GM21576 (cell line): Measurements from ENCODE around the gene MYL3.
"Not testable (repeated sequence)": the region's sequence is repeated elsewhere in the genome, so short reads cannot be mapped to it uniquely, and the experiment has no call there.

ENCODE experiments used
- ATAC-seq: cut with Tn5 transposase; IDR thresholded peaks from one replicate; pipeline ENCODE4 v1.9.1; 2021; ENCODE audit warnings: mild to moderate bottlenecking, moderate library complexity; ENCODE audit not compliant: unreplicated experiment

MYL3 gene

GRCh38 chr3:46863261-46863782 is at the start of gene MYL3:
TSS of gene MYL3 (minus strand) at chr3:46863444. CDS start at chr3:46863390, 54 bp downstream.
- ATAC-seq = no peak

DNA sequence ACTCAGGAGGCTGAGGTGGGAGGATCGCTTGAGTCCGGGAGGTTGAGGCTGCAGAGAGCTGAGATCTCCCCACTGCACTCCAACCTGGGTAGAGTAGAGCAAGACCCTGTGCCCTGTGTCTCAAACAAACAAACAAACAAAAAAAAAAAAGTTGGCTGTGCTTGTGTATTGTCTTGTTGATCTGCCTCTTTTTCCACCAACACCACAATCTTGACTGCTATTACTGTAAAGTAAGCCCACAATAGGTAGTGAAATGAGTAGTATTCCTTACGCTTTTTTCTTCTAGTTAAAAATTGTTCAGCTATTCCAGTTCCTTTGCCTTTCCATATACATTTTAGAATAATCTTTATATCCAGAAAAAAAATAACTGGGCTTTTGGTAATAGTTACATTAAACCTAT is 49.7 kb upstream of the MYL3 start:
- no peak for ATAC-seq

DNA sequence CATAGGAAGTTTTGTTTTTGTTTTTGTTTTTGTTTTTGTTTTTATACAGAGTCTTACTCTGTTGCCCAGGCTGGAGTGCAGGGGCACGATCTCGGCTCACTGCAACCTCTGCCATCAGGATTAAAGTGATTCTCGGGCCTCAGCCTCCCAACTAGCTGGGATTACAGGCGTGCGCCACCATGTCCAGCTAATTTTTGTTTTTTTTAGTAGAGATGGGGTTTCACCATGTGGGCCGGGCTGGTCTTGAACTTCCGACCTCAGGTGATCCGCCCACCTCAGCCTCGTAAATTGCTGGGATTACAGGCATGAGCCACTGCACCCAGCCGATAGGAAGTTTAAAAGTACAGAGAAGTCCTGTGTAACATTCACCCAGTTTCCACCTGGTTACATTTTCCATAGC is 47.7 kb upstream of the MYL3 start:
- ATAC-seq = not testable (repeated sequence)

DNA sequence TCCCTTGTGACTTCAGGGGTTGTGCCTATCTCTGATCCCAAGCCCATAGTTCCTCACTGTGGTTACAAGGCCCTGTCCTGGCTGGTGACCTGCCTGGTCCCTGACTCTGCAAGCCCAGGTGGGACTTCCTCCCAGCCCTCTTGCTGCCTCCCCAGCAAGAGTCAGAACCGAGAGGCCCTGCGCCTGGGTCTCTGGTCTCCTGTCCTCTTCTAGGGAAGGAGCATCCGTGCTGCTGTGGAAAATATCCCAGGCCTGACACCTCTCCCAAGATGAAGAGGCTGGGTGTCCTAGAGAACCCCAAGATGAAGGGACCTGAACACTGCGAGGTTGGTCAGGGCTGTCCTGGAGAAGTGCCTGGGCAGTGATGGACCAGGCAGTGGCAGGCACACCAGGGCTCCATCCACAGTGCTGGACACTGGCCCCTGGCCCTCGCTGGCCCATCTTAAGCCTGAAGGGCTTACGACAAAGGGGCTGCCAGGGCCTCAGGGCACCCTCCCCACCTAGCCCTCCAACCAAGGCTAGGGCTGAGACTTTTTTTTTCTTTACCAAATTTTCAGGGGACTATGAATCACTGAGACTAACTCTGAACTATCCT is 47.0 kb upstream of the MYL3 start:
- ATAC-seq = no peak

- ATAC-seq = peak; percentile 45
Measured at GRCh38 chr3:46909535-46910161, 46.4 kb upstream of the MYL3 start.

DNA sequence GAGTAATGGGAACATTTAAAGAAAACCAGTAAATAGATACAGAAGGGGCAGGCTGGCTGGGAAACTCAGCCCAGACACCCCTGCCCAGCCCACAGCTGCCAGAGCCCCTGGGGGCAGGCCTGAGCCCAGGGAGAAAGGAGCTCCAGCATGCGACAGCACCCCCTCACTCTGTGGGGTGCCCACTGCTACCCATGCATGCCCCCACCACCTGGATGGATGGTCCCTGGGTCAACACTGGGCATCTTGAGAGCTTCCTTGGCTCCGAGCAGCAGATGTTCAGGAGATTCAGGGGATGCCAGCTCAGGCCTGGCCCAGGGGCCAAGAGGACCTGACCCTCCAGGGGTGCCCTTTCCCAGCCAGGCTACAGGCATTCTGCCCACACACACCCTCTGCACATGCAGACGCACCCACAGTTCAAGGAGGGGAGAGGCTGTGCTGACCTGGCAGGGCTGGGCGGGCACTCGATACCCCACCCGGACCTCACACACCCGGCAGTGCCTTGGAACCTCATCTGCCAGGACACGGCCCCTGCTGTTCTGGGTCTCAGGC is 45.8 kb upstream of the MYL3 start:
- no peak for ATAC-seq

DNA sequence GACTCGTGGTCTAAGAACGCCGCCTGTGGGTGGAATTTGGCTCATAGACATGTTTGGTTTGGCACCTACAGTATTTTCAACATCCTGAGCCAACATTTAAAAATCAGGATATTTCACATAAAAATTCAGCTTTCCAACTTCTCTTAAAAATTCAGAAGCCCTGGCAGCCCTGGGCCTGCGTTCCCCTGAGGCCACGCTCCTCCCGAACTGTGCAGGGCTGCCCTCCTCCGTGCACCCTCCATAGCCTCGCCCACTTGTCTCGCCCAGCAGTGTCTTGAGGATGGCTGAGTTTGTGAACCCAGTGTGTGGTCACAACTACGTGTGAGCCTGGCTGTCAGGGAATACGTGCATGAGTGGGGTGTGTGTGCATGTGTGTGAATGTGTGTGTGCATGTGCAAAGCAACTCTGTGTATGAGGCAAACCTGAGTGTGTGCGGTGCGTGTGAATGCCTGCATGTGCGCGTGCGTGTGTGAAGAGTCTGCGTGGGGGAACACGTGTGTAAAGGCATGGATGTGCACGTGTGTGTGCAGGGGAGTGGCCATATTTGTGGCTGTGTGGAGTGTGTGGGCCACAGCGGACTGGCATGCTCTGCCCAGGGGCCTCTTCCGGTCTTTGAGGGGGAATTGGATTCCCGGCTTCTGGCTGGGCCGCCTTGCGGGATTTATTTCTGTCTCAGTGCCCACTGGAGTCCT is 45.2 kb upstream of the MYL3 start:
- no peak for ATAC-seq

- no peak for ATAC-seq
Measured at GRCh38 chr3:46907960-46908293, 44.7 kb upstream of the MYL3 start.

- ATAC-seq = no peak
Measured at GRCh38 chr3:46907271-46907670, 44.0 kb upstream of the MYL3 start.

DNA sequence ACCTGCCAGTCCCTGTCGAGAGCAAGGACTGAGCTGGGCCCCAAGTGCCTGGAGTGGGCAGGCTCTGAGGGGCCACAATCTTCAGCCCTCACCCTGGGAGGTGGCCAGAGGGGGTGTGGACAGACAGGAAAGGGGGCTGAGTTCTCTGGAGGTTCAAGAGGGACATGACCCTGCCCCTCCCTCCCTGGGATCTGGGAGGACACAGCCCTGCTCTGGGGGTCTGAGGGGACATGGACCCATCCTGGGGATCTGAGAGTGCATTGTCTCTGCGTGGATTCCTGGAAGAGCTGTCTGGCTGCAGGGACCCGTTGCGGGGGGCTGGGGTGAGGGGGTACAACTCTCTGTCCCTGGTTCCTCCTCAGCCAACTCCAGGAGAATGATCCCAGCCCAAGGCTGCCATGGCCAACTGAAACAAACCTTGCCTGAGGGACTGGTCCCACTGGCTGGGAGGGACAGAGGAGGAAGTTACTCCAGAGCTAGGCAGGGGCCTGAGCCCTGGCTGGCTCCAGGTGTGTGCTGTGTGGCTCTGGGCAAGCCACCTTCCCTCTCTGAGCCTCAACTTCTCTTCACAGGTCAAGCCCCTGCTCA is 43.3 kb upstream of the MYL3 start:
- ATAC-seq = no peak

- ATAC-seq = no peak
Measured at GRCh38 chr3:46905661-46906451, 42.6 kb upstream of the MYL3 start.

- ATAC-seq = no peak
Measured at GRCh38 chr3:46905213-46905560, 41.9 kb upstream of the MYL3 start.

GRCh38 chr3:46904303-46905212 is 41.3 kb upstream of the MYL3 start:
- ATAC-seq = no peak

GRCh38 chr3:46903341-46904302 is 40.4 kb upstream of the MYL3 start:
- no peak for ATAC-seq

- ATAC-seq = no peak
Measured at GRCh38 chr3:46902188-46902631, 39.0 kb upstream of the MYL3 start.

- ATAC-seq = no peak
Measured at GRCh38 chr3:46901591-46902187, 38.4 kb upstream of the MYL3 start.

- no peak for ATAC-seq
Measured at GRCh38 chr3:46901061-46901460, 37.8 kb upstream of the MYL3 start.

DNA sequence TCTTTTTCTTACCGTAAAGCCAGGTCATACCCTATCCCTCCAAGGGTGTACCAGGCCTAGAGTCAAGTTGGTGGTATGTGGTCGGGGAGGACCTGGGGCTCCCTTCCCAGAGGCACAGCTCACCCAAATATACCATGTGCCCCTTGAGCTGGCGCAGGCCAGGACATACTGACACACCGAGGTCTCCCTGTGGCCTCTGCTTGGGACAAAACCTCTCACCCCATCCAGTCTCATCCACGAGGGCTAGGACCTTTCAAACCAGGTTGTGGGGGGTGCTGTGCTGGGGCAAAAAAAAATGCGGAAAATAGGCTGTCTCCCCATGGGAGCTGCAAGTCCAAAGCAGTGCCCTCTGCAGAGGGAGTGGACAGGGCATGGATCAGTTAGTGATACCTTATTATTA is 37.1 kb upstream of the MYL3 start:
- no peak for ATAC-seq
